HepG2 (cell line): ENCODE measurements around the gene FHDC1.

Source experiments
- FUBP1 ChIP-seq: sonication (generic); formaldehyde crosslinking; IDR thresholded peaks from 2 replicates; pipeline ENCODE4 v1.5.1; 2020; ENCODE audit warnings: missing genetic modification reagents, mild to moderate bottlenecking, borderline replicate concordance
- TCF7 ChIP-seq: sonication (generic); IDR thresholded peaks from 2 replicates; pipeline ENCODE4 v1.6.1; 2016; ENCODE audit warnings: antibody characterized with exemption, low read depth

GRCh38 chr4:153018684-153019083 is 82.6 kb downstream of the FHDC1 start:
- TF ChIP-seq TCF7 (no peak), FUBP1 (CRISPR knock-in tag) (no peak)
